ENCODE measurements around the gene GPALPP1. TPM values are rescaled to one million over a fixed set of nuclear protein-coding genes. Genes with fewer than 3 reads are reported as not detected.

The GPALPP1 gene
- total and polyA plus RNA-seq, 2 of the 4 experiments (the other 2 are of a cell fraction) = 10.6 to 12.5 TPM

- dilution Hi-C loops (cut with HindIII; ENCODE audit: low sequenced_read_pairs, unreplicated experiment) (no loop called here), in situ Hi-C loops (cut with MboI; ENCODE audit: low sequenced_read_pairs) (loop anchor here (5.0 kb wide), 1 partner anchor 257 kb away; no protein-coding TSS in a partner anchor), intact Hi-C loops (cut with micrococcal nuclease) (no loop called here)
- no TSS peak for BruUV-seq (replicated peaks)
- H3K9me3 ChIP-seq (ENCODE audit: control insufficient read depth, insufficient read depth, low read length) = no peaks in the 10 kb centered on the region
- H2BK120ac ChIP-seq (ENCODE audit: low read depth, low read length) = peak overlapping the region; percentile 49; the same call in 1 of the 2 replicates
- no peak overlapping the region; the same call in 1 of the 2 replicates for H3K23ac ChIP-seq (ENCODE audit: low read depth, low read length)
- 0 out of 2 replicates have a peak overlapping the region, but pooled peaks have one; percentile 9 for H3K18ac ChIP-seq (ENCODE audit: low read depth, low read length)
- peak overlapping the region; percentile 31 to 54; a peak in 3 of 4 replicates for H4K8ac ChIP-seq (ENCODE audit: low read depth in 2 of 2, low read length in 2 of 2)
- no peak overlapping the region for H3K27ac ChIP-seq (ENCODE audit: insufficient read depth, low read length)
- H2AFZ ChIP-seq (replicated peaks; ENCODE audit: low read length, poor library complexity) = no peak overlapping the region
- no peak overlapping the region for H3K4me3 ChIP-seq (ENCODE audit: insufficient read depth, low read depth, low read length)
- H3K9ac ChIP-seq (ENCODE audit: low read depth, low read length) = no peak overlapping the region
- peaks cover 0 to 6% of the 10 kb centered on the region in 2 experiments; a peak in 1 of 4 replicates for H3K79me1 ChIP-seq (ENCODE audit: low read depth in 1 of 2, low read length in 2 of 2)
- no peak overlapping the region for H3K4me2 ChIP-seq (ENCODE audit: low read depth, low read length)
- H3K9me1 ChIP-seq (ENCODE audit: insufficient read depth, low read length) = 0 out of 2 replicates have a peak, but pooled peaks cover 13% of the 10 kb centered on the region
- H2AK9ac ChIP-seq (replicated peaks; ENCODE audit: low read depth, low read length, poor library complexity) = no peak overlapping the region
- ATAC-seq (ENCODE audit: low read depth) (no peak), DNase-seq (no peak)
- peak overlapping the region; percentile 1 for H4K5ac ChIP-seq (ENCODE audit: low read depth, low read length)
- WGBS, 2 experiments (ENCODE audit: extremely low coverage in 2 of 2, insufficient read length in 1 of 2) = no CpG with 5 or more reads among the region's 1 CpG
- peak overlapping the region; percentile 82; the same call in 2 of the 3 replicates for H2BK15ac ChIP-seq (ENCODE audit: low read depth, low read length)
- TF ChIP-seq NFE2L2 (IDR thresholded peaks at IDR 0.05; ENCODE audit: low read depth, low read length) = no peak
- no peak for TF ChIP-seq CTCF (conservative IDR thresholded peaks at IDR 0.05; ENCODE audit: low read depth, low read length)
- TF ChIP-seq CEBPB (IDR thresholded peaks at IDR 0.05; ENCODE audit: low read depth, low read length) = no peak
- TF ChIP-seq BHLHE40 (IDR thresholded peaks at IDR 0.05; ENCODE audit: low read depth, low read length) = no peak
- H2BK20ac ChIP-seq (ENCODE audit: low read depth, low read length) = peak overlapping the region; percentile 29
- no peaks in the 10 kb centered on the region for H3K27me3 ChIP-seq (ENCODE audit: control insufficient read depth, insufficient read depth, low read length)
- peak overlapping the region; percentile 40; the same call in 1 of the 2 replicates for H3K14ac ChIP-seq (replicated peaks; ENCODE audit: low read depth, low read length)
- H3K4me1 ChIP-seq (ENCODE audit: control insufficient read depth, insufficient read depth, low read length) = peaks cover 17% of the 10 kb centered on the region
- H4K91ac ChIP-seq (ENCODE audit: insufficient read depth, low read depth, low read length) = peak overlapping the region; percentile 69
- POLR2A ChIA-PET (ENCODE audit: unreplicated experiment) = no interaction called here
- CTCF ChIA-PET = no interaction called here
- no peak overlapping the region for H3K56ac ChIP-seq (ENCODE audit: extremely low read depth, insufficient read depth, low read length)
- peak overlapping the region; percentile 11 for H2BK5ac ChIP-seq (ENCODE audit: low read depth, low read length, poor library complexity, severe bottlenecking)
- H3K4ac ChIP-seq (ENCODE audit: low read depth, low read length) = peak overlapping the region; percentile 75
- no peaks in the 10 kb centered on the region for H4K20me1 ChIP-seq (ENCODE audit: insufficient read depth, low read length)
- H2AK5ac ChIP-seq (ENCODE audit: low read depth, low read length) = peak overlapping the region; percentile 73
- H3K36me3 ChIP-seq (ENCODE audit: control insufficient read depth, insufficient read depth, low read length) = peaks cover 3% of the 10 kb centered on the region; the same call in 1 of the 2 replicates
These were observed 50.8 kb downstream of the GPALPP1 start for GRCh38 chr13:45040173-45040572.

Data from IMR-90 (cell line).